Suprapubic skin (tissue), 4 donors: ENCODE data around the gene FAM234A. TPM values are rescaled to one million over a fixed set of nuclear protein-coding genes. Genes with fewer than 3 reads are reported as not detected.
"Not testable (repeated sequence)": the region's sequence is repeated elsewhere in the genome, so short reads cannot be mapped to it uniquely, and the experiment has no call there.

Experiments
- DNase-seq, 2 donors: peaks; one replicate each; pipeline ENCODE4 v3.0.0-alpha.2; 2019; ENCODE audit warnings: low spot score in 2 of 2
- H3K27ac ChIP-seq: fragments of 200-600 bp; sonication (generic); one replicate; pipeline ENCODE4 v1.5.1; 2019
- H3K27me3 ChIP-seq: fragments of 200-600 bp; sonication (generic); one replicate; pipeline ENCODE4 v1.5.1; 2019
- H3K36me3 ChIP-seq: fragments of 200-600 bp; sonication (generic); one replicate; pipeline ENCODE4 v1.5.1; 2019
- H3K4me1 ChIP-seq: fragments of 200-600 bp; sonication (generic); one replicate; pipeline ENCODE4 v1.5.1; 2019
- H3K4me3 ChIP-seq: fragments of 200-600 bp; sonication (generic); one replicate; pipeline ENCODE4 v1.5.1; 2019; ENCODE audit warnings: mild to moderate bottlenecking
- H3K9me3 ChIP-seq: fragments of 200-600 bp; sonication (generic); one replicate; pipeline ENCODE4 v1.5.1; 2019
- CTCF ChIP-seq, 2 donors: fragments of 200-600 bp in 1 of 2; fragments of 450-650 bp in 1 of 2; sonication (generic) in 1 of 2; IDR thresholded peaks; one replicate each; pipeline ENCODE4 v1.5.1; 2016 to 2019; ENCODE audit warnings: antibody characterized with exemption in 2 of 2, mild to moderate bottlenecking in 1 of 2, moderate library complexity in 1 of 2
- EP300 ChIP-seq: sonication (generic); formaldehyde crosslinking; IDR thresholded peaks from one replicate; pipeline ENCODE4 v1.6.1; 2017; ENCODE audit warnings: antibody characterized with exemption
- POLR2A ChIP-seq, 2 donors: fragments of 450-650 bp; IDR thresholded peaks; one replicate each; pipeline ENCODE4 v1.6.1; 2017; ENCODE audit warnings: antibody characterized with exemption in 2 of 2, mild to moderate bottlenecking in 2 of 2, moderate library complexity in 2 of 2
- POLR2AphosphoS5 ChIP-seq, 3 donors: sonication (generic); formaldehyde crosslinking; IDR thresholded peaks; one replicate each; pipeline ENCODE4 v1.6.1; 2017; ENCODE audit warnings: antibody characterized with exemption in 3 of 3
- WGBS: methylation state at CpG from one replicate; pipeline ENCODE4 v1.1.5; 2018; 5-methylcytosine and 5-hydroxymethylcytosine counted together
- total RNA-seq, 4 donors: library from RNA; depleted of rRNA; stranded (reverse); fragments of >200 nt; gene quantifications; one replicate each; pipeline ENCODE4 v1.1.0, GENCODE V29; 2016

The FAM234A gene
- total RNA-seq, 4 donors from 2014 or later = 108 to 124 (median 121) TPM

GRCh38 chr16:249431-249830 is 14.8 kb downstream of the FAM234A start:
- Histone ChIP-seq H3K36me3 (peaks cover 29% of the 10 kb centered on the region), H3K4me3 (no peak overlapping the region), H3K9me3 (no peaks in the 10 kb centered on the region), H3K4me1 (no peaks in the 10 kb centered on the region), H3K27me3 (no peaks in the 10 kb centered on the region), H3K27ac (no peak overlapping the region)
- WGBS = 88% methylated on average over 10 of the region's 12 CpGs
- DNase-seq = no peak
- TF ChIP-seq EP300 (no peak), POLR2A (IDR thresholded peaks at IDR 0.05) (no peak), CTCF (IDR thresholded peaks at IDR 0.05) (no peak), POLR2AphosphoS5 (IDR thresholded peaks at IDR 0.05) (no peak)

GRCh38 chr16:252366-253337 is 18.0 kb downstream of the FAM234A start:
- no peaks in the 10 kb centered on the region for H3K4me1 ChIP-seq
- no peak overlapping the region for H3K27ac ChIP-seq
- DNase-seq = no peak
- 77% methylated on average over 30 of the region's 30 CpGs for WGBS
- no peaks in the 10 kb centered on the region for H3K9me3 ChIP-seq
- no peaks in the 10 kb centered on the region for H3K27me3 ChIP-seq
- H3K4me3 ChIP-seq = no peak overlapping the region
- H3K36me3 ChIP-seq = peaks cover 49% of the 10 kb centered on the region
- TF ChIP-seq POLR2AphosphoS5 (IDR thresholded peaks at IDR 0.05) = no peak
- no peak for TF ChIP-seq POLR2A (IDR thresholded peaks at IDR 0.05)

- DNase-seq = no peak
- 79% methylated on average over 6 of the region's 6 CpGs for WGBS
These were observed 19.2 kb downstream of the FAM234A start for GRCh38 chr16:253833-254232.

GRCh38 chr16:254461-254860 is 19.8 kb downstream of the FAM234A start:
- no peak for TF ChIP-seq CTCF (IDR thresholded peaks at IDR 0.05)
- no peak for TF ChIP-seq POLR2AphosphoS5 (IDR thresholded peaks at IDR 0.05)
- no peak for TF ChIP-seq POLR2A (IDR thresholded peaks at IDR 0.05)
- TF ChIP-seq EP300 = no peak
- Histone ChIP-seq H3K4me1 (no peaks in the 10 kb centered on the region), H3K9me3 (no peaks in the 10 kb centered on the region), H3K27me3 (no peaks in the 10 kb centered on the region), H3K4me3 (no peak overlapping the region), H3K27ac (no peak overlapping the region), H3K36me3 (peaks cover 54% of the 10 kb centered on the region)
- 97% methylated on average over 25 of the region's 25 CpGs for WGBS
- DNase-seq = no peak

More at GRCh38 chr16:253833-254232, 19.2 kb downstream of the FAM234A start:
- H3K4me1 ChIP-seq = no peaks in the 10 kb centered on the region
- no peaks in the 10 kb centered on the region for H3K27me3 ChIP-seq
- peaks cover 53% of the 10 kb centered on the region for H3K36me3 ChIP-seq
- TF ChIP-seq POLR2AphosphoS5 (IDR thresholded peaks at IDR 0.05) = no peak
- TF ChIP-seq POLR2A (IDR thresholded peaks at IDR 0.05) = no peak
- TF ChIP-seq EP300 = no peak
- no peak for TF ChIP-seq CTCF (IDR thresholded peaks at IDR 0.05)
- no peaks in the 10 kb centered on the region for H3K9me3 ChIP-seq
- H3K27ac ChIP-seq = no peak overlapping the region
- no peak overlapping the region for H3K4me3 ChIP-seq

GRCh38 chr16:255183-255582 is 20.6 kb downstream of the FAM234A start:
- no peak for DNase-seq
- TF ChIP-seq EP300 (no peak), POLR2A (IDR thresholded peaks at IDR 0.05) (no peak), CTCF (IDR thresholded peaks at IDR 0.05) (no peak), POLR2AphosphoS5 (IDR thresholded peaks at IDR 0.05) (no peak)
- H3K4me3 ChIP-seq = no peak overlapping the region
- no peaks in the 10 kb centered on the region for H3K9me3 ChIP-seq
- WGBS = 92% methylated on average over 6 of the region's 6 CpGs
- no peak overlapping the region for H3K27ac ChIP-seq
- H3K36me3 ChIP-seq = peaks cover 54% of the 10 kb centered on the region
- H3K4me1 ChIP-seq = no peaks in the 10 kb centered on the region
- H3K27me3 ChIP-seq = no peaks in the 10 kb centered on the region

DNA sequence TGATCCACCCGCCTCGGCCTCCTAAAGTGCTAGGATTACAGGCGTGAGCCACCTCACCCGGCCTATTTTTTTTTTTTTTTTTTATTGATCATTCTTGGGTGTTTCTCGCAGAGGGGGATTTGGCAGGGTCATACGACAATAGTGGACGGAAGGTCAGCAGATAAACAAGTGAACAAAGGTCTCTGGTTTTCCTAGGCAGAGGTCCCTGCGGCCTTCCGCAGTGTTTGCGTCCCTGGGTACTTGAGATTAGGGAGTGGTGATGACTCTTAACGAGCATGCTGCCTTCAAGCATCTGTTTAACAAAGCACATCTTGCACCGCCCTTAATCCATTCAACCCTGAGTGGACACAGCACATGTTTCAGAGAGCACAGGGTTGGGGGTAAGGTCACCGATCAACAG is 23.5 kb downstream of the FAM234A start:
- H3K36me3 ChIP-seq = peaks cover 71% of the 10 kb centered on the region
- H3K4me1 ChIP-seq, H3K4me3 ChIP-seq, H3K27me3 ChIP-seq, H3K9me3 ChIP-seq, H3K27ac ChIP-seq, DNase-seq: not testable (repeated sequence)
- 95% methylated on average over 12 of the region's 13 CpGs for WGBS
